ENCODE measurements around the gene MAT1A.
"Not testable (repeated sequence)": the region's sequence is repeated elsewhere in the genome, so short reads cannot be mapped to it uniquely, and the experiment has no call there.

DNA sequence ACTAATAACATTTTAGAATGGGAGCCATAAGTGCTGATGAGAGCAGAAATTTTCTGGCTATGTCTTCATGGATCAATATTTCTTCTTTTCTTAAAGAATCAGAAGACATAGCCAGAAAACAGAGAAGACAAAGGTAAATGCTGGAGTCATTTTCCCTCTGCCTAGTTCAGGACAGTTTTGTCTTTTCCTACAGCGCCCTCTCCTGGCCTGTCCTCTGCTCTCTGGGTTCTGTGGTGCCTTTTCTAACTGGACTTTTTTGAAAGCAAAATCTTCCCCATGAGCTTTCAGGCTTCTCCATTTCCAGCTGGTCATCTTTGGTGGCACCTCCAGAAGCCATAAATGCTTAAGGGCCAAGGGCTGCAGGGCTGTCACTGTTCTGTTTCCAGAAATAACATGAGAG, 39.1 kb downstream of the MAT1A start:
- TF ChIP-seq POLR2AphosphoS5 (IDR thresholded peaks at IDR 0.05; ENCODE audit: low read depth, low read length); CTCF (IDR thresholded peaks at IDR 0.05); SIN3A (IDR thresholded peaks at IDR 0.05; ENCODE audit: borderline replicate concordance, insufficient read depth, low read depth, low read length); REST (IDR thresholded peaks at IDR 0.05; ENCODE audit: insufficient read depth in 1 of 2, low read depth in 2 of 2, low read length in 1 of 2): not testable (repeated sequence)

All from Panc1 (cell line).